Activated CD4-positive, alpha-beta T cell treated with anti-CD3 and anti-CD28 coated beads, Interleukin-2, amount 50 U/mL, for 4 hours (primary cell): Measurements from ENCODE around the gene SCAMP1.

Experiments used
- DNase-seq, 2 experiments: peaks; one replicate each; pipeline ENCODE4 v3.0.0-alpha.2; 2020

The SCAMP1 gene

GRCh38 chr5:78497573-78498533 is 137.4 kb downstream of the SCAMP1 start:
- DNase-seq = no peak

GRCh38 chr5:78499485-78499884 is 139.1 kb downstream of the SCAMP1 start:
- no peak for DNase-seq

- DNase-seq = no peak
Measured at GRCh38 chr5:78500028-78500427, 139.6 kb downstream of the SCAMP1 start.

DNA sequence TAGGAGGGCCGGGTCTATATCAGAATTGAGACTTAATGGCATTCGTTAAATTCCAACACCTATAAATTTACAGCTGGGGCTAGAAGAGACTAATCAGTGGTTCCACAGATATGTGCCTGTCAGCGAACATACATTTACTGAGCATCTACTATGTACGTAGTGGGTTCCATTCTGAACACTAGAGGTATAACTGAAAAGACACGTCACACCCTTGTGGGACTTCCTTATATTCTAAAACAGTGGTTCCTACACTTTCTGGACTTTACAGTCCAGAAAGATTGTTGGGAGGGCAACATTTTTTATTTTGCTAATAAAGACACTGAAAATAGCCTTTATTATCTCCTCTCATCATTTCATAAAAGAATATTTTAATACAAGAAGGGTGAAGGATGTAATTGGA is 140.5 kb downstream of the SCAMP1 start:
- no peak for DNase-seq

- DNase-seq = no peak
Measured at GRCh38 chr5:78501411-78502352, 141.3 kb downstream of the SCAMP1 start.

DNA sequence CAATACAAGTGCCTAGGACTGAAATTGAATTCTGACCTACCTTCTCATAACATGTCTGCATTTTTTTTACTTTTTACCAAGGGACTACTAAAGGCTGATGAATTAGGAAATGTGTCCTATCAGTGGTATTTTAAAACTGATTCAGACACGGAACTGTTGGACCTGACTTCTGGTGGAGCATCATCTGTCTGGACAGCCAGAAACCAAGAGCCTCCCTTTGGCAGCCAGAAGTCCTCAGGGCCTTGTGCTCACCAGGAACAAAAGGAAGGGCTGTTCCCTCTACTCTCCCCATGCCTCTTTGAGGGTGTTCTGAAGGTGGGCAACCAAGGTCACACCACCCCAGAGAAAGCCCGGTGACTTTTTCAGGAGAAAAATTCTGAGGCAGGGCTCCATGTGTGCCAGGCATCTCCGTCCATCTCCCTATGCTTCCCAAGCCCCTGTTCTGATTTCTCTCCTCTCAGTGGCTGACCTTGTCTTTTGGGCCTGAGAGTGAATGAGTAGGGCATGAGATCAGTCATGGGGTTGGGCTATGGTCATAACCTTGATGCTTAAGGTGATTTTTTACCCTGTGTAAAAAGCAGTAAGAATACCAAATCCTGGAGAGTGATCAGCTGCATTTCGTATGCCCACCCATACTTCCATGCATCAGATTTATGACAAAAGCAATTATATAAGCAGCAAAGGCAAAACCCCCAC is 143.7 kb downstream of the SCAMP1 start:
- no peak for DNase-seq

GRCh38 chr5:78504704-78505677 is 144.6 kb downstream of the SCAMP1 start:
- no peak for DNase-seq

GRCh38 chr5:78505860-78506259 is 145.4 kb downstream of the SCAMP1 start:
- DNase-seq = no peak

DNA sequence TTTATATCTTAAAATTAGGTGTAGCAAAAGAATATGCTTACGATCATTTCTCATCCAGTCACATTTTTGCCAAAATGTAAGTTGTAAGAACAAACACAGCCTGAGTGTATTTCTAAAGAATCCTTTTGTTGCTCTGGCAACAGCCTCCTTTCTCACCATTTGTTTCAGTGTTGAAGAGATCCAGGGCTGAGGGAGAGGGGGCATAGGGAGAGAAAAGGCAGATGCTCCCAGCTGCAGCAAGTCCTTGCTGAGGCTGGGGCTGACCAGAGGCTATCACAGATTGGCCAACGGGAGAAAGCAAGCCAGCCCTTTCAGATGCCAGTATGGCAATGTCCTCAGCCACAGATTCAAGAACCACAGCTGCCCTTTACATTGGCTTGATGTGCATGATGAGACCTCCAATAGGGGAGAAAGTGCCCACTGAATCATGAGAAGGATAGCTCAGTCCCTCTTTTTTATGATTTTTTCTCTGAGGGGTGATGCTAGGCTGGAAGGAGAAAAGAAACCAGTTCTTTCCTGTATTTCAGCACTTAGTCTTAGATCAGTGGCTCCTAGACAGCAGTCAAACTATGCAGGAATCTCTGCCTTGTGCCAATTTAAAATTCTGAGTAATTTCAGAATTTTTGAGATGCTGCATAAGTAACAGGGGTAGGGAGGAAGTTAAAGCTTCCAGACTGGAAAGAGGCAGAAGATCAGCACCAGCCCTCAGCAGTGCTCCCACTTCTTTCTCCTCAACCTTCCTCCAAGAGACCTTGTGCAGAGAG is 146.0 kb downstream of the SCAMP1 start:
- no peak for DNase-seq

DNA sequence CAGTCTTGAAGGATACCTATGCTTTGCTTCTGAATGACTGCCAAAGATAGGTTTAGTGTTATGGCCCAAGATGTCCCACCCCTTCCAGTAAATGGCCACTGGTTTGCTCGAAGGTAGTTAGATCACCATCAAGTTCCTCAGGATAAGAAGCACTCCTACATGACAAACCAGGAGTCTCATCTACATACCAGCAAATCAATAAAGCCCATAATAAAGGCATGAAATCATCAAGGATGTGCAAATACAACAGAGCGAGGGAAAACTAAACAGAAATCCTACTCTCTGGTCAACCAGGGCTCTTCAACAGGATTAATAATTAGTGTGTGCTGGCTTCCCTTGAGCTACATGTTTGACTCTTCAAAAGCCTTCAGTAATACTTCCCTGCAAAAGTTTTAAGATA is 147.1 kb downstream of the SCAMP1 start:
- DNase-seq = no peak

GRCh38 chr5:78508186-78508765 is 147.9 kb downstream of the SCAMP1 start:
- no peak for DNase-seq

DNA sequence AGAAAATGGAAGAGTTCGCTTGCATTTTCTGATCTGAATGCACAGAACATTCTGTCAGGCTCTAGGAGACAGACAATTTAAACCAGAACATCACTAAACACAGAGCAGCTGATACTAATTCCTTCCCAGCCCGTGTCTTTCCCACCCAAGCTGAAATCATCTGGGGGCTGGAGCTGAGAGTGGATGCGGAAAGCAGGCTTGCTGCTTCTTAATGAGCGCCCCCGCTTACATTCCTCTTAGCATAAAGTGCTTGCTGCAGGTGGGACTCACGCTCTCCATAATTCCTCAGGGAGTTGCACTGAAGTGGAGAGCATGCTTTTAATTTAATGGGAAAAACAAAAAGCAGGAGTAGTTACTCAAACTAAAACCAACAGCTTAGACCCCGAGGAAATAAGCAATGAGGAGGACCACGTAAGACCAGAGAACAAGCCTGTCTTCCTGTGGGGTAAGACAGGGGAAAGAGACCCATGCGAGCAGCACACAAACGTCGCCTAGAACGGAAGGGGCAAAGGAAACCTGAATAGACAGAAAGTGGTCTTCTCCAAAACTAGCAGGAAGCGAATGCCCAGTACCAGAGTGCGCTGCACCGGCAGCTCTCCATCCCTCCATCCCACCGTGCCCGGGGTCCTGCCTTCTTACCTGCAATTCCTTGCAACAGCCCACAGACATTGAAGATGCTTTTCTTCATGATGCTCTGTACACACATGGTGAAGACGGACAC is 148.9 kb downstream of the SCAMP1 start:
- no peak for DNase-seq

GRCh38 chr5:78509884-78510769 is 149.7 kb downstream of the SCAMP1 start:
- no peak for DNase-seq

DNA sequence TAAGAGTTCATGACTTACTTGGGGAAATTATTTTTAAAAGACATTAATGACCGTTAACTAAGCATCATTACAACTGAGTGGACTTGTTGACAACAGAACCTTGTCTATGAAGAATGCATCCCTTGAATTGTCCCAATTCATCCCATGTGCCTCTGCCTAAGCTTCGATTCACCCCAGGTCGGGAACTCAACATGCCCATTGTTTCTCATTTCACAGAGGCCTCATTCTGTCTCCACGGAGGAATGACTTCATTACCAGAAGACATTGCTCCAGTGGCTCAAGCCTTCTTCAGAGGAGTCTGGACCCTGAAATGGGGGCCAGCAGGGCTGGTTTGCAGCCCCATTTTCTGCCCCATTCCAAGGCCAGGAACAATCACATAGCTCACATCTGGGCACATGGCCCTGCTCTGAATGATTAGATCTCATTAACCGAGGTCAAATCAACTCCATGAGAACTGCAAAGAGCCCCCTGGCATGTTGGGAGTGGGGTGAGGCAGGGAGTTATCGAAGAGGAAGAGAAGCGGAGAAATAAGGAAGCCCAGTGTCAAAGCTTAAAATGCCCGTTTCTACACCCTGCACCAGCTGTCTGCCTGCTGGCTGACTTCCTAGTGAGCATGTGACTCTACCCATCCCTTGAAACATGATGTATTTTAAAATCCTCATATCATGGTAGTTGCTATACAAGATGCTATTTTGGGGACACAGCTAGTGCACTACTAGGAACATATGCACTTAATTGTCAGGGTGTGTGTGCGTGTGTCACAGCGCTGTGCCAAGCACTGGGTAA is 150.9 kb downstream of the SCAMP1 start:
- no peak for DNase-seq

DNA sequence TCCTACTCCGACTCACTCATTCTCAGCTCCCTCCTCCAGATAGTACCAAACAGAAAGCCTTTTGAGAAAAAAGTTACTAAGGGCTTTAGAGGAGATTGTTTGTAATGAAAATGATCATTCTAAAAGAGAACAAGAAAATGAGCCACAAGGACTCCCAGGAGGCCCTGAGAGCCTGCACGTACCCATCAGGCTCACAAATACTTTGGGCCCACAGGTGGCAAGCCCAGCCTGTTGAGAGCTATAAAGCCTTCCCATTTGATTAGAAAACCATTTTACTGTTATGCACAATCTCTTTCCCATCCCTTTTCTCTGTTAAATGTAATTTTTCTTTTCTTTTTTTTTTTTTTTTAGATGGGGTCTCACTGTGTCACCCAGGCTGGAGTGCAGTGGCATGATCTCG is 152.0 kb downstream of the SCAMP1 start:
- DNase-seq = no peak

- DNase-seq = no peak
Measured at GRCh38 chr5:78513441-78513840, 153.0 kb downstream of the SCAMP1 start.

DNA sequence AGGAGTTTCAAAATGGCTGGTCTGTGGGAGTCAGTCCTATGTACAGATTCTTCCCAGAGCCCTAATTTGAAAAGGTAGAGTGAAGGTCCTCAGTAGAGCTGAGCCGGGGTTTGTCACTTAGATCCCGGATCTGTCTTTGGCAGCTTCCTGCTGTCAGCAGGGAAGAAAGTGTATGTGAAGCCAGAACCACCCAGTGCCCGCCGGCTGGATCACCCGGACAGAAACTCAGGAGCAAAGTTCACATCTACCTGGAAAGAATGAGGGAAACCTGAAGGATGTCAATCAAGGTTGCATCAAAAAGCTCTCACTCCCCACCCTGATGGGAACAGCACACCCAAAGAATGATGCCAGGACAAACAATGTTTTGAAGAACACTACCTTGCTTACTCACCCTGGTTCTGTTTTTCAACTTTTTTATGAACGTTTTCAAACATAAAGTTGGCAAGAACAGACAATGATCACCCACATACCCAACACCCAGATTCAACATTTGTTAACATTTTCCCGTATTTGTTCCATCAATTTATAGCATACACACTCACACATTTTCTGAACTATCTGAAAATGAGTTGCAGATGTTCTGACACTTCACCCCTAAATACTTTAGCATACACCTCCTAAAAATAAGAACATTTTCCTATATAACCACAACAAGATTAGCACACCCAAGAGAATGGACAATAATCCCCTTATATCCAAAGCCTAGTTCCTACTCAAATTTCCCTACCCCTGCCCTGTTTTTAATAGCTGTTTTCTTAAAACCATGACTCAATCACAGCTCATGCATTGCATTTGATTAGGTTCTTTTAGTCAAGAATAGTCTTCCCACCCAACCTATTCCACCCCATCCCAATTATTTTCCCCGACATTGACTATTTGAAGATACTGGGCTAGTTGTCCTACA is 154.3 kb downstream of the SCAMP1 start:
- no peak for DNase-seq
